ENCODE measurements around the gene ALKBH6. TPM values are rescaled to one million over a fixed set of nuclear protein-coding genes. Genes with fewer than 3 reads are reported as not detected.
A peak's percentile ranks its signal among the peaks of the same experiment; 100 is the strongest.

The ALKBH6 gene
- total RNA-seq, 3 donors from 2014 or later (not counting 1 experiment from before 2014, with no cell fraction given) = 39.0 to 57.3 (median 48.1) TPM

- Mint-ChIP-seq H3K4me1 (peaks cover 7 to 8% of the 10 kb centered on the region in 2 donors), H3K27me3 (ENCODE audit: low read depth in 2 of 2) (peaks cover 12 to 16% of the 10 kb centered on the region in 2 donors), H3K9me3 (no peaks in the 10 kb centered on the region), H3K4me3 (peak overlapping the region; percentile 25), H3K36me3 (no peaks in the 10 kb centered on the region), H3K27ac (no peak overlapping the region)
- Histone ChIP-seq H3K9me3 (ENCODE audit: control insufficient read depth, insufficient read depth, low read length) (no peaks in the 10 kb centered on the region), H3K27me3 (ENCODE audit: control insufficient read depth, insufficient read depth, low read length) (peaks cover 2% of the 10 kb centered on the region), H3K36me3 (ENCODE audit: control insufficient read depth, insufficient read depth, low read length) (no peaks in the 10 kb centered on the region), H3K4me1 (ENCODE audit: control insufficient read depth, insufficient read depth, low read length) (peaks cover 25% of the 10 kb centered on the region), H3K27ac (ENCODE audit: low read length) (no peak overlapping the region), H3K4me3 (ENCODE audit: low read length) (no peak overlapping the region)
- no peak for ATAC-seq
- intact Hi-C loops (cut with micrococcal nuclease) = no loop called here
- 46% methylated on average over 18 of the region's 20 CpGs for WGBS (ENCODE audit: insufficient coverage)
- DNase-seq = no peak
- TF ChIP-seq CTCF (IDR thresholded peaks at IDR 0.05) = no peak
Observed at GRCh38 chr19:35959968-35960320, 54.1 kb downstream of the ALKBH6 start.

Other genes with a start within 250 kb of the ALKBH6 start
- 10 to 100 TPM; 34.4 to 39.3 (median 37.5) TPM for gene ARHGAP33, start 238.6 kb downstream of the ALKBH6 start, total RNA-seq
- not detected for gene PRODH2, start 201.4 kb downstream of the ALKBH6 start, total RNA-seq
- under 1 TPM in 1 of 3 donors, not detected in 2; 0.93 TPM for gene NPHS1, start 161.7 kb downstream of the ALKBH6 start, total RNA-seq
- gene KIRREL2, start 157.3 kb downstream of the ALKBH6 start, total RNA-seq = under 1 TPM in 1 of 3 donors, not detected in 2; 0.27 TPM
- gene APLP1, start 145.6 kb downstream of the ALKBH6 start, total RNA-seq = not detected
- 100 to 1,000 TPM in 2 of 3 donors, 10 to 100 TPM in 1; 90.1 to 220 (median 101) TPM for gene NFKBID, start 113.7 kb downstream of the ALKBH6 start, total RNA-seq
- gene HCST, start 111.7 kb downstream of the ALKBH6 start, total RNA-seq = 100 to 1,000 TPM; 281 to 307 (median 296) TPM
- 100 to 1,000 TPM; 439 to 494 (median 469) TPM for gene TYROBP, start 105.9 kb downstream of the ALKBH6 start, total RNA-seq
- 1 to 10 TPM; 2.6 to 9.3 (median 3.2) TPM for gene LRFN3, start 77.8 kb downstream of the ALKBH6 start, total RNA-seq
- 10 to 100 TPM in 2 of 3 donors, 1 to 10 TPM in 1; 9.2 to 12.1 (median 10.5) TPM for gene SDHAF1, start 19.0 kb downstream of the ALKBH6 start, total RNA-seq
- gene SYNE4, start 5.4 kb downstream of the ALKBH6 start, total RNA-seq = 1 to 10 TPM in 2 of 3 donors, under 1 TPM in 1; 0.41 to 2.6 (median 1.5) TPM
- 1 to 10 TPM in 2 of 3 donors, under 1 TPM in 1; 0.33 to 2.1 (median 1.3) TPM for gene CLIP3, start 18.7 kb upstream of the ALKBH6 start, total RNA-seq
- gene THAP8, start 40.1 kb upstream of the ALKBH6 start, total RNA-seq = 1 to 10 TPM; 1.8 to 3.2 (median 2.8) TPM
- gene WDR62, start 40.7 kb upstream of the ALKBH6 start, total RNA-seq = 1 to 10 TPM; 3.9 to 5.9 (median 4.8) TPM
- gene OVOL3, start 96.9 kb upstream of the ALKBH6 start, total RNA-seq = not detected
- gene POLR2I, start 100.7 kb upstream of the ALKBH6 start, total RNA-seq = 10 to 100 TPM; 26.6 to 33.4 (median 31.8) TPM
- 100 to 1,000 TPM; 153 to 180 (median 175) TPM for gene TBCB, start 101.3 kb upstream of the ALKBH6 start, total RNA-seq
- gene CAPNS1, start 125.9 kb upstream of the ALKBH6 start, total RNA-seq = 100 to 1,000 TPM; 569 to 637 (median 578) TPM
- not detected for gene COX7A1, start 138.2 kb upstream of the ALKBH6 start, total RNA-seq
- gene ZNF565, start 200.5 kb upstream of the ALKBH6 start, total RNA-seq = 10 to 100 TPM in 2 of 3 donors, 1 to 10 TPM in 1; 7.7 to 19.1 (median 10.5) TPM
- 10 to 100 TPM; 20.3 to 37.3 (median 21.5) TPM for gene ZNF146, start 200.9 kb upstream of the ALKBH6 start, total RNA-seq

All from natural killer cell (primary cell).